ENCODE measurements around the gene RBAK.
"Not testable (repeated sequence)": the region's sequence is repeated elsewhere in the genome, so short reads cannot be mapped to it uniquely, and the experiment has no call there.

RBAK gene

DNA sequence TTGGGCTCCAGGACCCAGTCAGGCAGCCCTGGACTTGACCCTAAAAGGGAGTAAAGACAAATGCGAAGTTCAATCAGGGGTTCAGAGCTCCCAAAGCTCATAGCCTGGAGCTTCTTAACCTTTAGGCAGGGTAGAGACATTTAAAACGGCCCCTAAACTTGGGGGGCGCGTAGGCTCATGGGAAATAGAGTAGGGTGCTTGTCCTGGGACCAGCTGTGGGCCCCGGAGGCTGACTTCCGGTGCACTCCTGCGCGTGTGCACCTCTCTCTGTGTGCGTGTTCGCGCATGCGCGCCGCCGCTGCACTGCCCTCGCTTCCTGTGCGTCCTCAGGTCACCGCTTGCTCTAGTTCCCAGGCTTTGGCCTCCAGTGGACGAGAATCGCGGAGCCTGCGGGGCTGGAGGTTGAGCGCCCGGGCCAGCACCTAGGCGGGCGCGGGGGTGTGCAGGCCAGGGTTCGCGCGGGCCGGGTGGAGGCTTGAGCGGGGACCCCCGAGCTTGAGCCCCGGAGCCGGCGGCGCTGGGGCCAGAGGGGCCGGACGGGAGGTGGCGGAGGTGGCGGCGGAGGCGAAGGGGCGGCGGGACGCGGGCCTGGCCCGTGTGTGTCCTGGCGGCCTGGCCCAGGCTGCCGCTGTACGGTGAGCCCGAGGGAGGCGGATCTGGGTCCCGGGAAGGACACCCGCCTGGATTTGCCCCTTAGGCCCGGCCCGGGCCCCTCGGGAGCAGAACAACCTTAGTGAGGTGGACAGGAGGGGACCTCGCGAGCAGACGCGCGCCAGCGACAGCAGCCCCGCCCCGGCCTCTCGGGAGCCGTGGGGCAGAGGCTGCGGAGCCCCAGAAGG lies at the start of gene RBAK:
Gene RBAK (plus strand): TSS at position 303 of the 839 bp plus-strand sequence. CDS start 2,217 bp downstream, outside the sequence.
- peaks cover 25% of the 10 kb centered on the region for H3K4me1 Mint-ChIP-seq
- H3K27ac Mint-ChIP-seq, result peak within 1 kb of the TSS; percentile 96
- peak; percentile 100 for ATAC-seq
- H3K36me3 Mint-ChIP-seq, result peaks cover 31% of the 10 kb centered on the region
- no peaks in the 10 kb centered on the region for H3K27me3 Mint-ChIP-seq
- H3K4me3 Mint-ChIP-seq, result peak within 1 kb of the TSS; percentile 94
- H3K9me3 Mint-ChIP-seq, result no peaks in the 10 kb centered on the region

DNA sequence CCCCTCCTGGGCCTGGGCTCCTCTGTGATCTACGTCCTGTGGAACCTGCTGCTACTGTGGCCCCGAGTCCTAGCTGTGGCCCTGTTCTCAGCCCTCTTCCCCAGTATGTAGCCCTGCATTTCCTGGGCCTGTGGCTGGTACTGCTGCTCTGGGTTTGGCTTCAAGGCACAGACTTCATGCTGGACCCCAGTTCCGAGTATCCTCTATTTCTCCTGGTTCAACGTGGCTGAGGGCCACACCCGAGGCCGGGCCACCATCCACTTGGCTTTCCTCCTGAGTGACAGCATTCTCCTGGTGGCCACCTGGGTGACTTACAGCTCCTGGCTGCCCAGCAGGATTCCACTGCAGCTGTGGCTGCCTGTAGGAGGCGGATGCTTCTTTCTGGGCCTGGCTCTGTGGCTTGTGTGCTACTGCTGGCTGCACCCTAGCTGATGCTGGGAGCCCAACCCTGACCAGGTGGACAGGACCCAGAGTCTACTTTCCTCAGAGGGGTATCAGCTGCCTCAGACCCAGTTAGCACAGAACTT lies 48.9 kb upstream of the RBAK start:
- no peak for ATAC-seq
- Mint-ChIP-seq H3K4me1 (peaks cover 19% of the 10 kb centered on the region), H3K36me3 (peaks cover 81% of the 10 kb centered on the region), H3K27me3 (no peaks in the 10 kb centered on the region), H3K4me3 (no peak overlapping the region), H3K9me3 (no peaks in the 10 kb centered on the region), H3K27ac (no peak overlapping the region)

GRCh38 chr7:4998244-4998643 lies 47.4 kb upstream of the RBAK start:
- no peak overlapping the region for H3K4me3 Mint-ChIP-seq
- H3K27me3 Mint-ChIP-seq, result no peaks in the 10 kb centered on the region
- no peaks in the 10 kb centered on the region for H3K9me3 Mint-ChIP-seq
- peak overlapping the region; percentile 8 for H3K27ac Mint-ChIP-seq
- no peak for ATAC-seq
- peaks cover 79% of the 10 kb centered on the region for H3K36me3 Mint-ChIP-seq
- peaks cover 19% of the 10 kb centered on the region for H3K4me1 Mint-ChIP-seq

GRCh38 chr7:4998910-4999309 lies 46.8 kb upstream of the RBAK start:
- H3K4me3 Mint-ChIP-seq, result no peak overlapping the region
- peak; percentile 34 for ATAC-seq
- peaks cover 19% of the 10 kb centered on the region for H3K4me1 Mint-ChIP-seq
- no peaks in the 10 kb centered on the region for H3K27me3 Mint-ChIP-seq
- peak overlapping the region; percentile 8 for H3K27ac Mint-ChIP-seq
- H3K9me3 Mint-ChIP-seq, result no peaks in the 10 kb centered on the region
- peaks cover 80% of the 10 kb centered on the region for H3K36me3 Mint-ChIP-seq

- Mint-ChIP-seq H3K27ac (no peak overlapping the region), H3K9me3 (no peaks in the 10 kb centered on the region), H3K27me3 (no peaks in the 10 kb centered on the region), H3K36me3 (peaks cover 85% of the 10 kb centered on the region), H3K4me1 (peaks cover 19% of the 10 kb centered on the region), H3K4me3 (no peak overlapping the region)
- ATAC-seq, result no peak
Observed at GRCh38 chr7:4999369-4999950, 46.2 kb upstream of the RBAK start.

DNA sequence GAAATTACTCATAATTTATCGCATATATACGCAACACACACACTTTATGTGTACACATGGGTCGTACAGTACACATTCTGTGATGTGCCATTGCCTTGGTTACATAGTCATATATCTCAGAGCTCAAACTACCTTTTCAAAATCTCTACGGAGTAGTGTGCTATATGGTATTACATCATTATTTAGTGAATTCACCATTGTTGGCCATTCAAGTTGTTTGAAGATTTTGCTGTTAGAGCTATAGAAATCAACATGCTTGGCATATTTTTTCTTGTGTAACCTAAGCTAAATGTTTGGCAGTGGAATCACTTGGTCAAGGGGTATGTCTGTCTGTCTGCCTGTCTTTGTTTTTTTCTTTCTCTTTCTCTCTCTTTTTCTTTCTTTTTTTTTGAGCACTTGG lies 44.7 kb upstream of the RBAK start:
- Mint-ChIP-seq H3K9me3 (no peaks in the 10 kb centered on the region), H3K36me3 (peaks cover 78% of the 10 kb centered on the region)

DNA sequence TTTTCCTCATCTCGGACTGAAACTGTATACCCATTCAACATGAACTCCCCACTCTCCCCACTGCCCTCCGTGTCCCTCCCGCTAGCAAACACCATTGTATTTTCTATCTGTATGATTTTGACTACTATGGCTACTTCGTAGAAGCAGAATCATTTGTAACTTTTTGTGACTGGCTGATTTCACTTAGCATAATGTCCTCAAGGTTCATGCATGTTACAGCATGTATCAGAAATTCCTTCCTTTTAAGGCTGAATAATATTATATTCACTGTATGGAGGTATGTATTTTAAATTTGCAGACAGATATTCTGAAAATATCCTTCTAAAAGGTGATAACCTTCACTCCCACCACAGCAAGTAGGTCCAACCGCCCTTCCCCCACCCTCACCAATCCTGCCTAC lies 43.7 kb upstream of the RBAK start:
- no peaks in the 10 kb centered on the region for H3K9me3 Mint-ChIP-seq
- no peaks in the 10 kb centered on the region for H3K27me3 Mint-ChIP-seq
- no peak overlapping the region for H3K4me3 Mint-ChIP-seq

More for the DNA sequence above, 44.7 kb upstream of the RBAK start:
- H3K27me3 Mint-ChIP-seq, result no peaks in the 10 kb centered on the region
- H3K27ac Mint-ChIP-seq, result no peak overlapping the region
- H3K4me3 Mint-ChIP-seq, result no peak overlapping the region
- peaks cover 7% of the 10 kb centered on the region for H3K4me1 Mint-ChIP-seq
- ATAC-seq, result no peak

DNA sequence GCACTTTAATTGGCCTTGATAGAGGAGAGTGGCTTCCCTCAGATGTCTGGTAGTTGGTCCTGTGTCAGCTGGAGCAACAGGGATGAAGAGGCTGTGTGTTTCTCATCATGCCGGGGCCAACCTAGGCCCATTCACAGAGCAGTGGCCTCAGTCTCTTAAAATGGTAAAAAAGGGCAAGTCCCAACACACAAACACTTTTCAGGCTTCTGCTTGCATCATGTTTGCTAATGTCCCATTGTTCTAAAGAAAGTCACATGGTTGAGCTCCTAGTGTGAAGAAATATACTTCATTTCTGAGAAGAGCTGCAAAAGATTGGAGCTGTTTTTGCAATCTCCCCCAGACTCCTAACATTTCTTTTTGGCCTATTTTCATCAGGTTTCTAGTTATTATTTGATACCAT lies 40.6 kb upstream of the RBAK start:
- Mint-ChIP-seq H3K36me3 (peaks cover 71% of the 10 kb centered on the region), H3K27ac (no peak overlapping the region), H3K4me1 (no peaks in the 10 kb centered on the region), H3K9me3 (peaks cover 9% of the 10 kb centered on the region), H3K27me3 (no peaks in the 10 kb centered on the region), H3K4me3 (no peak overlapping the region)
- no peak for ATAC-seq

More for the DNA sequence above, 43.7 kb upstream of the RBAK start:
- peaks cover 74% of the 10 kb centered on the region for H3K36me3 Mint-ChIP-seq
- no peak overlapping the region for H3K27ac Mint-ChIP-seq
- peaks cover 6% of the 10 kb centered on the region for H3K4me1 Mint-ChIP-seq
- ATAC-seq, result no peak

GRCh38 chr7:5012985-5013384 lies 32.7 kb upstream of the RBAK start:
- H3K4me1 Mint-ChIP-seq, result no peaks in the 10 kb centered on the region
- H3K27me3 Mint-ChIP-seq, result no peaks in the 10 kb centered on the region
- peaks cover 17% of the 10 kb centered on the region for H3K9me3 Mint-ChIP-seq
- no peak overlapping the region for H3K4me3 Mint-ChIP-seq
- H3K27ac Mint-ChIP-seq, result no peak overlapping the region
- peaks cover 55% of the 10 kb centered on the region for H3K36me3 Mint-ChIP-seq
- no peak for ATAC-seq

DNA sequence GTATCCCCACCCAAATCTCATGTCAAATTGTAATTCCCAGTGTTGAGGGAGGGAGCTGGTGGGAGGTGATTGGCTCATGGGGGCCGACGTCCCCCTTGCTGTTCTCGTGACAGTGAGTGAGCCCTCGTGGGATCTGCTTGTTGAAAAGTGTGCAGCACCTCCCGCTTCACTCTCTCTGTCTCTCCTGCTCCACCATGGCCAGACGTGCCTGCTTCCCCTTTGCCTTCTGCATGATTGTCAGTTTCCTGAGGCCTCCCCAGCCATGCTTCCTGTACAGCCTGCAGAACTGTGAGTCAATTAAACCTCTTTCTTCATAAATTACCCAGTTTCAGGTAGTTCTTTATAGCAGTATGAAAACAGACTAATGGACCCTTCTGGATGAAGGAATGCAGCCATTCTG lies 29.7 kb upstream of the RBAK start:
- H3K9me3 Mint-ChIP-seq, H3K4me3 Mint-ChIP-seq, ATAC-seq, H3K27me3 Mint-ChIP-seq, H3K27ac Mint-ChIP-seq, H3K4me1 Mint-ChIP-seq: not testable (repeated sequence)
- peaks cover 55% of the 10 kb centered on the region for H3K36me3 Mint-ChIP-seq

GRCh38 chr7:5017626-5018025 lies 28.0 kb upstream of the RBAK start:
- H3K27ac Mint-ChIP-seq, H3K27me3 Mint-ChIP-seq: not testable (repeated sequence)

DNA sequence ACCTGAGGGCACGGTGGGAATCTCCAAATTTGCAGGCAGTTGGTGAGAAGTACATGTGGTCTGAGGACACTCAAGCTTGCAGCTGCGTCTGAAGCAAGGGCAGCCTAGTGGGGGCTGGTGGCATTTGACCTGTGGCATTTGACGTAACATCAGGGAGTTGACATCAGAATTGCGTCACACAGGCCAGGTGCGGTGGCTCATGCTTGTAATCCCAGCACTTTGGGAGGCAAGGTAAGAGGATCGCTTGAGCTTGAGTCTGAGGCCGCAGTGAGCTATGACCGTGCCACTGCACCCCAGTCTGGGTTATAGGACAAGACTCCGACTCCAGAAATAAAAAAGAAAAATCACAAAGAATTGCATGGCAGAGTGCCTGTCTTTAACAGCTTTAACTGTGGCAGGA lies 25.6 kb upstream of the RBAK start:
- no peak overlapping the region for H3K4me3 Mint-ChIP-seq
- peaks cover 5% of the 10 kb centered on the region for H3K9me3 Mint-ChIP-seq
- no peaks in the 10 kb centered on the region for H3K27me3 Mint-ChIP-seq
- H3K4me1 Mint-ChIP-seq, result no peaks in the 10 kb centered on the region
- peaks cover 64% of the 10 kb centered on the region for H3K36me3 Mint-ChIP-seq
- ATAC-seq, result no peak
- no peak overlapping the region for H3K27ac Mint-ChIP-seq

More at GRCh38 chr7:5017626-5018025, 28.0 kb upstream of the RBAK start:
- not testable (repeated sequence) for H3K4me1 Mint-ChIP-seq, H3K4me3 Mint-ChIP-seq, H3K9me3 Mint-ChIP-seq, ATAC-seq
- H3K36me3 Mint-ChIP-seq, result peaks cover 55% of the 10 kb centered on the region

GRCh38 chr7:5020976-5021550 lies 24.6 kb upstream of the RBAK start:
- not testable (repeated sequence) for H3K27me3 Mint-ChIP-seq, H3K9me3 Mint-ChIP-seq, H3K27ac Mint-ChIP-seq, H3K4me3 Mint-ChIP-seq, ATAC-seq, H3K4me1 Mint-ChIP-seq
- H3K36me3 Mint-ChIP-seq, result peaks cover 69% of the 10 kb centered on the region

- H3K4me3 Mint-ChIP-seq, H3K4me1 Mint-ChIP-seq, H3K27ac Mint-ChIP-seq, ATAC-seq, H3K27me3 Mint-ChIP-seq: not testable (repeated sequence)
- peaks cover 84% of the 10 kb centered on the region for H3K36me3 Mint-ChIP-seq
- peaks cover 15% of the 10 kb centered on the region for H3K9me3 Mint-ChIP-seq
Observed at GRCh38 chr7:5023626-5024025, 22.0 kb upstream of the RBAK start.

DNA sequence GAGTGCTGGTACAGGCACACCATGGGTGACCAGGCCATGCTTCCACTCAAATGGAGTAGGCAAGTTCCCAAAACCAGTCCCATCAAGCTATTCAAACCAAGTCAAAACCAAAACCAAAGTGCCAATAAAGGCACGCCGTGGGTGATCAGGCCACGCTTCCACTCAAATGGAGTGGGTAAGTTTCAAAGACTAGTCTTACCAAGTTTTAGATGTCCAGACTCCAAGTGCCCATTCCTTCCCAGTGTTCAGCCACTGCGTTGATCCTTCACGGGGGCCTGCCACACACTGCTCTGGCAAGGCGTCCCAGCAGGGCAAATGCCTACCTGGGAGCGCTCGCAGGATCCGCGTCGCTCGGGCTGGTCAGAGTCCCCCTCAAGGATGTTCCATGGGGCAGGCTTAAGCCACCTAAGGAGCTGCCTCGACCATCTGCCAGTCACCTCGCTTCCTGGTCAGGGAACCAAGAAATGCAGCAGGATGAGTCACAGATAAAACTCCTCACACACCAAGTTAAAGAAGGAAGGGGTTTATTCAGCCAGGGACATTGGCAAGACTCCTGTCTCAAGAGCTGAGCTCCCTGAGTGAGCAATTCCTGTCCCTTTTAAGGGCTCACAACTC lies 17.8 kb upstream of the RBAK start:
- not testable (repeated sequence) for H3K4me3 Mint-ChIP-seq, ATAC-seq, H3K27ac Mint-ChIP-seq, H3K4me1 Mint-ChIP-seq, H3K27me3 Mint-ChIP-seq
- H3K9me3 Mint-ChIP-seq, result peaks cover 10% of the 10 kb centered on the region
- H3K36me3 Mint-ChIP-seq, result peaks cover 57% of the 10 kb centered on the region
